Fibroblast of mammary gland (primary cell): ENCODE results near the gene TRA2B.

Source experiments
- DNase-seq: peaks from one replicate; pipeline ENCODE4 v3.0.0-alpha.2; 2010; ENCODE audit warnings: low read depth
- H3K4me3 ChIP-seq: 2 replicates; pipeline ENCODE4 v1.5.1; 2011; ENCODE audit warnings: low read depth, mild to moderate bottlenecking, low read length, moderate library complexity; ENCODE audit not compliant: control insufficient read depth
- TF ChIP-seq, protein P1 (sequence below): conservative IDR thresholded peaks from 2 replicates; pipeline ENCODE4 v1.5.1; 2011; ENCODE audit warnings: low read depth, low read length, inconsistent platforms; ENCODE audit not compliant: control insufficient read depth, insufficient read depth

The TRA2B gene

DNA sequence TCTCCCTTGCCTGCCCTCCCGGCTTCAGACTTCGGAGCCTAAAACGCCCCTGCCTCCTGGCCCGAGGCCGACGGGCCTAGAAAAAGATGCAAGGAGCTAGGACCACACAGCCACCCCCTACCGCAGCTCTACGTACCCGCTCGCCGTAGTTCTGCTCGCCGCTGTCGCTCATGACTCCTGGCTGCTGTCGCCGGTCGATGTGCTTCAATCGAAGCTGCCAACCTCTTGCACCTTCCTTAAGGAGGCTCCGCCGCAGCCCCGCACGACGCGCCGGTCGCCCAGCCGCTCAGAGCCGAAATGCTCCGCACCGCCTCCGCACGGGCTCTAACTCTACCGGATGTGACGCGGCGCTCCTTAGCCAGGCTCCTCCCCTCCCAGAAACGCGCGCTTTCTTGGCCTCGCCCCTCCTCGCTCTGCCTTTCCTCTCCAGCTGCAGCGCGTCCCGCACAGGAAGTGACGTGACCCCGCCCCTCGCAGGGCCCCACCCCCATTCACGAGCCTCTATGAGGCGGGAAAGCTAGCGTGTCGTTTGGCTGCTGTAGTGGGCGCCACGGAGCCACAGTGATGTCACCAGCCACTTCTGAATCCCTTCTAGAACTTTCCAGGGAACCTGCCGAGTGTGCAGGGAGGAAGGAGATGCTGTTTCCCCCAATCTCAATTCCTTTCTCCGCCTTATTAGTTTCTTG, at the start of gene TRA2B:
TRA2B (minus strand) TSS at position 326 of the 686 bp plus-strand sequence; CDS start at position 172, 154 bp downstream.
- DNase-seq: peak; percentile 97
- TF ChIP-seq, protein P1, sequence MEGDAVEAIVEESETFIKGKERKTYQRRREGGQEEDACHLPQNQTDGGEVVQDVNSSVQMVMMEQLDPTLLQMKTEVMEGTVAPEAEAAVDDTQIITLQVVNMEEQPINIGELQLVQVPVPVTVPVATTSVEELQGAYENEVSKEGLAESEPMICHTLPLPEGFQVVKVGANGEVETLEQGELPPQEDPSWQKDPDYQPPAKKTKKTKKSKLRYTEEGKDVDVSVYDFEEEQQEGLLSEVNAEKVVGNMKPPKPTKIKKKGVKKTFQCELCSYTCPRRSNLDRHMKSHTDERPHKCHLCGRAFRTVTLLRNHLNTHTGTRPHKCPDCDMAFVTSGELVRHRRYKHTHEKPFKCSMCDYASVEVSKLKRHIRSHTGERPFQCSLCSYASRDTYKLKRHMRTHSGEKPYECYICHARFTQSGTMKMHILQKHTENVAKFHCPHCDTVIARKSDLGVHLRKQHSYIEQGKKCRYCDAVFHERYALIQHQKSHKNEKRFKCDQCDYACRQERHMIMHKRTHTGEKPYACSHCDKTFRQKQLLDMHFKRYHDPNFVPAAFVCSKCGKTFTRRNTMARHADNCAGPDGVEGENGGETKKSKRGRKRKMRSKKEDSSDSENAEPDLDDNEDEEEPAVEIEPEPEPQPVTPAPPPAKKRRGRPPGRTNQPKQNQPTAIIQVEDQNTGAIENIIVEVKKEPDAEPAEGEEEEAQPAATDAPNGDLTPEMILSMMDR: peak; percentile 24
- H3K4me3 ChIP-seq: peak within 1 kb of the TSS; percentile 100

DNA sequence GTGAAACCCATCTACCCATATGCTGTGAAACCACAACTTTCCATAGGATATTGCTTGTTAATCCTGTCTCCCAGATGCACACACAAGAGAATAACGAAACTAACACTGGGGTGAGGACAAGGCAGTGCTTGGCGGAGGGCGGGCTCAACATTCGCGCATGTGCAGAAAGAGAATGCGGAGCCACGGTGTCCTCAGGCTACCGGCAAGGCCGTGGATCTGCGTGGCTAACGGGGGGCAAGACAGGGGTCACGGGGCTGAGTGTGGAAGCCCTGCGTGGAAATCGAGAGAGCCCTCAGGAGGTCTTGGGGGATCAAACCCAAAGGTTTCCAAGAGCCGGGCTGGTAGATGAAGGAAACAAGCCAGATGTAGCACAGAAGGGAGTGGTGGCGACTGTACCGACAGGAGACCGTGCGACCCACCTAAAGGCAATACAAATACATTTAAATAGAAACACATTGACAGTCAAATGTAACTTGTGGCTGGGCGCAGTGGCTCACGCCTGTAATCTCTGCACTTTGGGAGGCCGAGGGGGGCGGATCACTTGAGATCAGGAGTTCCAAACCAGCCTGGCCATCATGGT, 48.5 kb upstream of the TRA2B start:
- H3K4me3 ChIP-seq: no peak overlapping the region
- DNase-seq: no peak
- TF ChIP-seq, protein P1: no peak

DNA sequence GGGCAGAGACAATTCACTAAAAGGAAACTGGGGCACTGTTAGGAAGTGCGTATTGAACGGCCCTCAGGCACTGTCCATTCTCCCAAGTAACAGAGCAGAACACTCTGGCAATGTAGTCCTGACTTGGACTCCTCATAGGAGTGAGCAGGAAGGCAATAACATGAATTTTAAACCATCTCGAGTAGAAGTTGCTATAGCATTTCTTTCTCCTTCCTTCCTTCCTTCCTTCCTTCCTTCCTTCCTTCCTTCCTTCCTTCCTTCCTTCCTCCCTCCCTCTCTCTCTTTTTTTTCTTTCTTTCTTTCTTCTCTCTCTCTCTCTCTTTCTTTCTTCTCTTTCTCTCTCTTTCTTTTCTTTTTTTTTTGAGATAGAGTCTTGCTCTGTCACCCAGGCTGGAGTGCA, 46.4 kb upstream of the TRA2B start:
- no peak for DNase-seq
- TF ChIP-seq, protein P1: no peak
- H3K4me3 ChIP-seq: no peak overlapping the region

DNA sequence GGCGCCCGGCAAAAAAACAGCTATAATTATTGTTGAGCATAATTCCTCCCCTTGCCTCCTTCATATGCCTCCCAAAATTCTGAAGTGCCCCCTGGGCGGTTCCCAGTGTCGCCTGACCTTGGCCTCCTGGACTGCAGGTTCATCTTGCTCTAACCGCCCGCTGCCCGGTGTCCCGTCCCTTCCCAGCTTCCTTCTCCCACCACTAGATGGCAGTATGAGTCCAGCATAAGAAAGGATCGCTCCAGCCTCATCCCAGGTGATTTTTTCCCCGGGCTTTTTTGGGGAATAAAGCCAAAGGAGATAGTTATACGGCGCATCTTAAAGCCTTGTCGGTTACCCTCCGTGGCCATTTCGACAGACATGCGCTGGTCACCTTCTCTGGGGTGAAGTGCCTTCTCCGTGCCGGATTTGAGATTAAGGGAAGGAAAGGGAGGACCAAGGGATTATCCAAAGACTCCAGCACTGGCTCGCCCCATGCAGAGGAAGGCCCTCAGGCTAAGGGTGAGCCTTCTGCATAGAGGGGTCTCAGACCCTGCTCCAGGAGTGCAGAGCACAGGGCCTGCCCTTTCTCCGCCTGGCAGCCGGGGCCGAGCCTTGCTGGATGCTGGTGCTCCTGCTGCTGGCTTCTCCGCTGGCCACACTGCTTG, 45.8 kb upstream of the TRA2B start:
- TF ChIP-seq, protein P1: peak; percentile 87
- H3K4me3 ChIP-seq: no peak overlapping the region
- DNase-seq: peak; percentile 67

DNA sequence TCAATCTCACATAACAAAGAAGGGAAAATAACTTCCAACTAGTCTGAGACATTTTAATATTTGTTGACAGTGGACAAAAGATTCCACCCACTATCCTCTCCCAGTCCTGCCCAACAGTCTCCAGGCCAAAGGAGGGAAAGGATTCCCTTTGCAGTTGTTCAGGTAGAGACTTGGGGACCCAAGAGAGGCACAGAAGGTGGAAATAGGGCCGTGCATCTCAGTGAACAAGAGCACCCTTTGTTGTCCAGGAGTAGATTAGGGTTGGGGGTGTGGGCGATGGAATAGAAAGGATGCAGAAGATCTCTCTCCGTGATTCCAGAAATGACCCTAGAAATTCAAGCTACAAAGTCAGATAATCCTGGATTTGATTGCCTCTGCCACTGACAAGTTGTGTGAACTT, 44.8 kb upstream of the TRA2B start:
- TF ChIP-seq, protein P1: no peak
- DNase-seq: no peak
- H3K4me3 ChIP-seq: no peak overlapping the region

DNA sequence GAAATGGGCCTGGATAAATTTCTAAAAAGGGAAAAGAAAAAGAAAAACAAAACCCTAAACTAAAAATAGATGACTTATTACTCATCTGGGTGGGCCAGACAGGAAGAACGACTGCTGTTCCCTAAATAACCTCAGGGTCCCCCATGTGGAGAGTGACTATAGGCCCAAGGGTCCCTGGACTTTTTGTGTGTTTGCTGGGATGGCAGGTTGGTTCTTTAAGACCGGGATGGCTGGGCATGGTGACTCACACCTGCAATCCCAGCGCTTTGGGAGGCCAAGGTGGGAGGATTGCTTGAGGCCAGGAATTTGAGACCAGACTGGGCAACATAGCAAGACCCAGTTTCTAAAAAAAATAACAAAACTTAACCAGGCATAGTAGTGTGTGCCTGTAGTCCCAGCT, 43.8 kb upstream of the TRA2B start:
- no peak for DNase-seq
- TF ChIP-seq, protein P1: no peak
- H3K4me3 ChIP-seq: no peak overlapping the region

DNA sequence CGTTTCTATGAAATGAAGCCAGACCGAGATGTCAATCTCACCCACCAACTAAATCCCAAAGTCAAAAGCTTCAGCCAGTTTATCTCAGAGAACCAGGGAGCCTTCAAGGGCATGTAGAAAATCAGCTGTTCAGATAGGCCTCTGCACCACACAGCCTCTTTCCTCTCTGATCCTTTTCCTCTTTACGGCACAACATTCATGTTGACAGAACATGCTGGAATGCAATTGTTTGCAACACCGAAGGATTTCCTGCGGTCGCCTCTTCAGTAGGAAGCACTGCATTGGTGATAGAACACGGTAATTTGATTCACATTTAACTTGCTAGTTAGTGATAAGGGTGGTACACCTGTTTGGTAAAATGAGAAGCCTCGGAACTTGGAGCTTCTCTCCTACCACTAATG, 41.9 kb upstream of the TRA2B start:
- TF ChIP-seq, protein P1: no peak
- no peak for DNase-seq
- H3K4me3 ChIP-seq: no peak overlapping the region
